Chondrocyte (in vitro differentiated cells): Measurements from ENCODE around the gene CSRNP3. TPM values are rescaled to one million over a fixed set of nuclear protein-coding genes. Genes with fewer than 3 reads are reported as not detected.
"Not testable (repeated sequence)": the region's sequence is repeated elsewhere in the genome, so short reads cannot be mapped to it uniquely, and the experiment has no call there.

Experiments used
- DNase-seq: peaks from one replicate; pipeline ENCODE4 v3.0.0; 2021; ENCODE audit warnings: mixed read lengths, low spot score
- H3K27ac Mint-ChIP-seq: one replicate; pipeline ENCODE4 v1.8.0; 2021; ENCODE audit warnings: mild to moderate bottlenecking, moderate library complexity, mixed read lengths; ENCODE audit not compliant: unreplicated experiment
- H3K27me3 Mint-ChIP-seq: 2 replicates; pipeline ENCODE4 v1.8.0; 2021; ENCODE audit warnings: low read depth, mixed read lengths
- H3K36me3 Mint-ChIP-seq: 2 replicates; pipeline ENCODE4 v1.8.0; 2021; ENCODE audit warnings: low read depth, mixed read lengths
- H3K4me1 Mint-ChIP-seq: 2 replicates; pipeline ENCODE4 v1.8.0; 2021; ENCODE audit warnings: low read depth, mild to moderate bottlenecking, mixed read lengths
- H3K4me3 Mint-ChIP-seq: one replicate; pipeline ENCODE4 v1.8.0; 2021; ENCODE audit warnings: mild to moderate bottlenecking, moderate library complexity, mixed read lengths; ENCODE audit not compliant: unreplicated experiment
- H3K9me3 Mint-ChIP-seq: 2 replicates; pipeline ENCODE4 v1.8.0; 2021; ENCODE audit warnings: low read depth, mixed read lengths
- CTCF ChIP-seq: fragments of 200-600 bp; sonication (generic); IDR thresholded peaks from 2 replicates; pipeline ENCODE4 v1.5.0; 2021; ENCODE audit warnings: antibody characterized with exemption, mild to moderate bottlenecking, moderate library complexity
- total RNA-seq: library from RNA; stranded (reverse); gene quantifications from 3 replicates; pipeline ENCODE4 v1.2.1, GENCODE V29; 2021

The CSRNP3 gene
- total RNA-seq, 1 donor from 2014 or later = 3.7 TPM

GRCh38 chr2:165665614-165666013 is 196.1 kb downstream of the CSRNP3 start:
- H3K9me3 Mint-ChIP-seq = no peaks in the 10 kb centered on the region
- H3K36me3 Mint-ChIP-seq = peaks cover 1% of the 10 kb centered on the region
- H3K27ac Mint-ChIP-seq = no peak overlapping the region
- H3K27me3 Mint-ChIP-seq = no peaks in the 10 kb centered on the region
- TF ChIP-seq CTCF = no peak
- H3K4me1 Mint-ChIP-seq = peaks cover 2% of the 10 kb centered on the region
- DNase-seq = no peak
- no peak overlapping the region for H3K4me3 Mint-ChIP-seq

- not testable (repeated sequence) for H3K27me3 Mint-ChIP-seq, H3K4me3 Mint-ChIP-seq, H3K9me3 Mint-ChIP-seq, H3K27ac Mint-ChIP-seq, H3K36me3 Mint-ChIP-seq, H3K4me1 Mint-ChIP-seq, DNase-seq
These were observed 196.6 kb downstream of the CSRNP3 start for GRCh38 chr2:165666073-165666472.

- Mint-ChIP-seq H3K36me3 (peaks cover 2% of the 10 kb centered on the region), H3K27me3 (no peaks in the 10 kb centered on the region), H3K4me3 (no peak overlapping the region), H3K9me3 (peaks cover under 1% of the 10 kb centered on the region), H3K4me1 (peaks cover 2% of the 10 kb centered on the region), H3K27ac (no peak overlapping the region)
- no peak for DNase-seq
- no peak for TF ChIP-seq CTCF
These were observed 197.1 kb downstream of the CSRNP3 start for GRCh38 chr2:165666605-165667004.

- Mint-ChIP-seq H3K4me3 (no peak overlapping the region), H3K27ac (no peak overlapping the region), H3K4me1 (peaks cover 2% of the 10 kb centered on the region), H3K9me3 (peaks cover 7% of the 10 kb centered on the region), H3K36me3 (peaks cover 7% of the 10 kb centered on the region), H3K27me3 (no peaks in the 10 kb centered on the region)
- no peak for DNase-seq
- TF ChIP-seq CTCF = no peak
These were observed 197.9 kb downstream of the CSRNP3 start for GRCh38 chr2:165667375-165667774.

GRCh38 chr2:165674780-165675179 is 205.3 kb downstream of the CSRNP3 start:
- no peaks in the 10 kb centered on the region for H3K4me1 Mint-ChIP-seq
- TF ChIP-seq CTCF = no peak
- peaks cover 7% of the 10 kb centered on the region for H3K9me3 Mint-ChIP-seq
- peaks cover 22% of the 10 kb centered on the region for H3K36me3 Mint-ChIP-seq
- no peak overlapping the region for H3K4me3 Mint-ChIP-seq
- DNase-seq = no peak
- no peak overlapping the region for H3K27ac Mint-ChIP-seq
- no peaks in the 10 kb centered on the region for H3K27me3 Mint-ChIP-seq

- H3K36me3 Mint-ChIP-seq = peaks cover 22% of the 10 kb centered on the region
- peaks cover 7% of the 10 kb centered on the region for H3K9me3 Mint-ChIP-seq
- no peak for TF ChIP-seq CTCF
- H3K27ac Mint-ChIP-seq = no peak overlapping the region
- no peak overlapping the region for H3K4me3 Mint-ChIP-seq
- no peaks in the 10 kb centered on the region for H3K27me3 Mint-ChIP-seq
- no peaks in the 10 kb centered on the region for H3K4me1 Mint-ChIP-seq
- DNase-seq = no peak
These were observed 206.1 kb downstream of the CSRNP3 start for GRCh38 chr2:165675551-165675968.
